K562 treated with DMSO at 1 percent for 24 hours (cell line): Measurements from ENCODE around the gene NPIPB12. TPM values are rescaled to one million over a fixed set of nuclear protein-coding genes. Genes with fewer than 3 reads are reported as not detected.

Source experiments
- total RNA-seq: library from RNA; unstranded; fragments of 300-600 nt; gene quantifications from 2 replicates; pipeline ENCODE4 v1.2.3, GENCODE V29; 2022; ENCODE audit warnings: low read depth; ENCODE audit not compliant: insufficient read depth

NPIPB12 gene
- 16.3 and 19.7 TPM in 2 replicates for total RNA-seq

GRCh38 chr16:29506308-29506707 lies at the start of gene NPIPB12:
TSS of gene NPIPB12 (minus strand) at chr16:29506408.

DNA sequence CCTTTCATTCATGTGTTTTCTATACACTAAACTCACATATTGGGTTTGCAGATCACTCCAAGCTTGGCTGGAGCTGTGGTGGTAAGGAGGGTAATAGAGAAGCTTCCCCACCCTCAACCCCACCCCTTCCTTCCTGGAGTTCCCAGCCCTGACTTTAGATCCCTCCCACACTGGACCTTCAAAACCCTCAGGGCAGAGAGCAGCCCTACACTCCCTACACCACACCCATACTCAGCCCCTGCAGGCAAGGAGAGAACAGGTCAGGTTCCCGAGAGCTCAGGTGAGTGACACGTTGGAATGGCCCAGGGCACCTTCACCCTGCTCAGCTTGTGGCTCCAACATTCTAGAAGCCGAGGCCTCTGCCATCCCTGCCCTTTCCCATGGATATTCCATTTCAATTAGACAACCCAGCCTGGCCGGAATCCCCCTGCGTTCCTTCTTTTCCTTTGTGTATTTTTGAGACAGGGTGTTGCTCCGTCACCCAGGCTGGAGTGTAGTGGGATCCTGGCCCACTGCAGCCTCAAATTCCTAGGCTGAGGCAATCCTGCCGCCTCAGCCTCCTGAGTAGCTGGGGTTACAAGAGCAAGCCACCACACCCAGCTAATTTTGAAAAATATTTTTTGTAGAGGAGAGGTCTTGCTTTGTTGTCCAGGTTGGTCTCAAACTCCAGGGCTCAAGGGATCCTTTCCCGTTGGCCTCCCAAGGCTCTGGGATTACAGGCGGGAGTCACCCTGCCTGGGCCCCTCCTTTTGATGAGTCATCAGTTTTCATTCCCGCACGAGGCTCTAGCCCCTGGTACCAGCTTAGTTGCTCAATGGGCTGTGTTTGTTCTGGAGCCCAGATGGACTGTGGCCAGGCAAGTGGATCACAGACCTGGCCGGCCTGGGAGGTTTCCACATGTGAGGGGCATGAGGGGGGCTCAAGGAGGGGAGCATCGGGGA lies 46.2 kb downstream of the NPIPB12 start, which contains the start of gene SULT1A4:
TSS of gene SULT1A4 (plus strand) at position 208 of the 941 bp plus-strand sequence. CDS start 1,473 bp downstream, outside the sequence.

DNA sequence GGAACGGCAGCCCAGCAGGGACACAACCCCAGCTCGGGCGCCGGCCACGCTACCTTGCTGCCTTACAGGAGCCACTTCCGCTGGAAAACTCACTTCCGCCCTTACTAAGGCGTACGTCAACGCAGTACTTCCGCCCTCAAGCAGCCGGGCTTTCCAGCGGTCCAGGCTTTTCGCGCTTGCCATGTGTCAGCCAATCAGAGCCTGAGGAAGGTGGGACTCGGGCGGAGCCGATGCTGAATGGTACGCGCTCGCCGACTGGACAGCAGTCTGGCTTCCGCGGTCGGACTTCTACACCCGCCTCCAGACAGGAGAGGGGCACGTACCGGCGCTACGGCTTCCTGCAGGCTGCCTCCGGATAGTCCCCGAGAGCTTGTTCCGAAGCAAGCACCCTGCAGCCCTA lies 51.9 kb downstream of the NPIPB12 start, which contains the start of the genes BOLA2 and SLX1B:
TSS of gene BOLA2 (minus strand) at position 83 of the 400 bp plus-strand sequence. CDS start 98 bp downstream, outside the sequence.
TSS of gene SLX1B (plus strand) at position 265 of the 400 bp plus-strand sequence.

Other genes starting within 250 kb of the NPIPB12 start
- gene NPIPB11, start 99.7 kb downstream of the NPIPB12 start, total RNA-seq = 0.52 and 0.53 TPM in 2 replicates
- gene BOLA2, start 52.1 kb downstream of the NPIPB12 start, total RNA-seq = 16.2 and 19.8 TPM in 2 replicates
- 55.2 and 74.4 TPM in 2 replicates for gene SLX1B, start 51.9 kb downstream of the NPIPB12 start, total RNA-seq
- gene SULT1A4, start 46.5 kb downstream of the NPIPB12 start, total RNA-seq = 19.5 and 26.9 TPM in 2 replicates
- gene SPN, start 156.8 kb upstream of the NPIPB12 start, total RNA-seq = 74.7 and 82.2 TPM in 2 replicates
- gene QPRT, start 172.8 kb upstream of the NPIPB12 start, total RNA-seq = 233 and 247 TPM in 2 replicates
- gene C16orf54, start 239.6 kb upstream of the NPIPB12 start, total RNA-seq = not detected in 2 replicates